Astrocyte of the cerebellum (primary cell): ENCODE measurements around the gene PRM1.

Source experiments
- DNase-seq: peaks from one replicate; pipeline ENCODE4 v3.0.0-alpha.2; 2011; ENCODE audit warnings: low read depth
- H3K4me3 ChIP-seq: 2 replicates; pipeline ENCODE4 v1.5.1; 2011; ENCODE audit warnings: mild to moderate bottlenecking, low read depth, low read length, moderate library complexity
- CTCF ChIP-seq: IDR thresholded peaks from 2 replicates; pipeline ENCODE4 v1.5.1; 2012; ENCODE audit warnings: low read length, low read depth, moderate library complexity, mild to moderate bottlenecking; ENCODE audit errors: missing control alignments
- in situ Hi-C: cut with HindIII; loops from 2 replicates; pipeline ENCODE4 v1.10.0; 2017; ENCODE audit warnings: low sequenced_read_pairs

The PRM1 gene

GRCh38 chr16:11308493-11309283 is 27.6 kb upstream of the PRM1 start:
- no peak for DNase-seq
- no peak for TF ChIP-seq CTCF
- in situ Hi-C loops: no loop called here
- H3K4me3 ChIP-seq: no peak overlapping the region

- TF ChIP-seq CTCF: no peak
- no peak overlapping the region for H3K4me3 ChIP-seq
- in situ Hi-C loops: no loop called here
- no peak for DNase-seq
These were observed 26.7 kb upstream of the PRM1 start for GRCh38 chr16:11307639-11308492.

- no peak for TF ChIP-seq CTCF
- in situ Hi-C loops: no loop called here
- DNase-seq: no peak
- no peak overlapping the region for H3K4me3 ChIP-seq
These were observed 26.0 kb upstream of the PRM1 start for GRCh38 chr16:11306997-11307638.

- no peak for TF ChIP-seq CTCF
- in situ Hi-C loops: no loop called here
- DNase-seq: no peak
- no peak overlapping the region for H3K4me3 ChIP-seq
These were observed 25.3 kb upstream of the PRM1 start for GRCh38 chr16:11306381-11306780.

- in situ Hi-C loops: no loop called here
- DNase-seq: no peak
These were observed 22.4 kb upstream of the PRM1 start for GRCh38 chr16:11303405-11304138.

More at GRCh38 chr16:11303405-11304138, 22.4 kb upstream of the PRM1 start:
- H3K4me3 ChIP-seq: no peak overlapping the region
- TF ChIP-seq CTCF: no peak
